GM23248 (cell line): ENCODE measurements around the gene DXO.
"Not testable (repeated sequence)": the region's sequence is repeated elsewhere in the genome, so short reads cannot be mapped to it uniquely, and the experiment has no call there.

Experiments used
- EZH2 ChIP-seq: fragments of 200-600 bp; sonication (generic); IDR thresholded peaks from 2 replicates; pipeline ENCODE4 v1.6.1; 2018; ENCODE audit warnings: antibody characterized with exemption, mild to moderate bottlenecking; ENCODE audit not compliant: insufficient read depth, poor library complexity, severe bottlenecking
- EZH2phosphoT487 ChIP-seq: fragments of 200-600 bp; sonication (generic); IDR thresholded peaks from 2 replicates; pipeline ENCODE4 v1.6.1; 2018; ENCODE audit warnings: antibody characterized with exemption, moderate library complexity, mild to moderate bottlenecking, low read depth; ENCODE audit not compliant: insufficient read depth

GRCh38 chr6:32002546-32003268, 30.8 kb upstream of the DXO start:
- TF ChIP-seq EZH2, EZH2phosphoT487: not testable (repeated sequence)
